ENCODE results near the gene SYT15B. TPM values are rescaled to one million over a fixed set of nuclear protein-coding genes. Genes with fewer than 3 reads are reported as not detected.

Gene SYT15B
- total and polyA plus RNA-seq, 4 donors = 0.59 to 15.9 (median 2.7) TPM; not detected in 1

Other genes with a start within 250 kb of the SYT15B start
- gene AGAP9, start 240.0 kb downstream of the SYT15B start, total RNA-seq = 10 to 100 TPM in 1 of 2 donors, 1 to 10 TPM in 1; 7.3 to 21.8 TPM
- gene AGAP9, start 240.0 kb downstream of the SYT15B start, polyA plus RNA-seq = 10 to 100 TPM in 1 of 2 donors, 1 to 10 TPM in 1; 2.9 to 13.3 TPM
- not detected for gene NPY4R2, start 155.1 kb upstream of the SYT15B start, total RNA-seq
- gene NPY4R2, start 155.1 kb upstream of the SYT15B start, polyA plus RNA-seq = not detected
- not detected for gene FAM25C, start 236.2 kb upstream of the SYT15B start, total RNA-seq
- 10 to 100 TPM in 1 of 2 donors, not detected in 1; 41.1 TPM for gene FAM25C, start 236.2 kb upstream of the SYT15B start, polyA plus RNA-seq